Karpas-422 (cell line): ENCODE results near the gene ANXA3. TPM values are rescaled to one million over a fixed set of nuclear protein-coding genes. Genes with fewer than 3 reads are reported as not detected.

Experiments
- small RNA-seq: library from RNA; depleted of rRNA; stranded (forward); fragments of <200 nt; gene quantifications from one replicate; pipeline ENCODE3, GENCODE V24; 2014
- total RNA-seq: library from RNA; depleted of rRNA; stranded (reverse); fragments of >200 nt; shearing (Covaris generic); gene quantifications from 2 replicates; pipeline ENCODE4 v1.2.3, GENCODE V29; 2014; ENCODE audit warnings: low replicate concordance; rRNA removed

ANXA3 gene
- total RNA-seq, 1 experiment from 2014 or later, result not detected

Small RNA genes lying within 50 kb of the gene (small RNA-seq; reads per million reads assigned to genes)
- gene HIGD1AP13, result 0.12 reads per million
- not detected for gene RF00019

Other genes starting within 250 kb of the ANXA3 start
- 3.5 and 4.9 TPM in 2 replicates for gene BMP2K, start 224.6 kb downstream of the ANXA3 start, total RNA-seq